Stimulated activated CD4-positive, alpha-beta T cell treated with anti-CD3 and anti-CD28 coated beads, Interleukin-1b, Interleukin-23, amount 100 ng/mL, for 1 hour (primary cell): ENCODE data around the gene TEAD3.

ENCODE experiments used
- DNase-seq, 2 donors: peaks; one replicate each; pipeline ENCODE4 v3.0.0-alpha.2; 2020; ENCODE audit warnings: low read depth in 2 of 2

TEAD3 gene

GRCh38 chr6:35492258-35492973, 4.5 kb downstream of the TEAD3 start:
- DNase-seq = no peak

GRCh38 chr6:35491558-35492257, 5.2 kb downstream of the TEAD3 start:
- no peak for DNase-seq

GRCh38 chr6:35490821-35491557, 5.9 kb downstream of the TEAD3 start:
- no peak for DNase-seq

GRCh38 chr6:35489995-35490791, 6.7 kb downstream of the TEAD3 start:
- no peak for DNase-seq

GRCh38 chr6:35489066-35489465, 7.8 kb downstream of the TEAD3 start:
- no peak for DNase-seq

- no peak for DNase-seq
Measured at GRCh38 chr6:35488517-35488862, 8.4 kb downstream of the TEAD3 start.

GRCh38 chr6:35487658-35488516, 9.0 kb downstream of the TEAD3 start:
- DNase-seq = no peak

- DNase-seq = no peak
Measured at GRCh38 chr6:35486005-35486925, 10.6 kb downstream of the TEAD3 start.

GRCh38 chr6:35485402-35485877, 11.4 kb downstream of the TEAD3 start:
- no peak for DNase-seq

GRCh38 chr6:35484921-35485392, 11.9 kb downstream of the TEAD3 start:
- DNase-seq = no peak

- DNase-seq = no peak
Measured at GRCh38 chr6:35483893-35484645, 12.8 kb downstream of the TEAD3 start.

- no peak for DNase-seq
Measured at GRCh38 chr6:35483490-35483889, 13.4 kb downstream of the TEAD3 start.

- DNase-seq = no peak
Measured at GRCh38 chr6:35483062-35483461, 13.8 kb downstream of the TEAD3 start.

GRCh38 chr6:35481226-35481625, 15.7 kb downstream of the TEAD3 start:
- DNase-seq = no peak

GRCh38 chr6:35480176-35480575, 16.7 kb downstream of the TEAD3 start:
- no peak for DNase-seq

- DNase-seq = no peak
Measured at GRCh38 chr6:35478259-35478658, 18.6 kb downstream of the TEAD3 start.

GRCh38 chr6:35477551-35478179, 19.2 kb downstream of the TEAD3 start:
- DNase-seq = no peak

- DNase-seq = no peak
Measured at GRCh38 chr6:35477028-35477427, 19.9 kb downstream of the TEAD3 start.
